SK-N-DZ (cell line): ENCODE data around the gene CA10.

Experiments
- DNase-seq: peaks from one replicate; pipeline ENCODE4 v3.0.0-alpha.2; 2015; ENCODE audit warnings: low spot score

The CA10 gene

DNA sequence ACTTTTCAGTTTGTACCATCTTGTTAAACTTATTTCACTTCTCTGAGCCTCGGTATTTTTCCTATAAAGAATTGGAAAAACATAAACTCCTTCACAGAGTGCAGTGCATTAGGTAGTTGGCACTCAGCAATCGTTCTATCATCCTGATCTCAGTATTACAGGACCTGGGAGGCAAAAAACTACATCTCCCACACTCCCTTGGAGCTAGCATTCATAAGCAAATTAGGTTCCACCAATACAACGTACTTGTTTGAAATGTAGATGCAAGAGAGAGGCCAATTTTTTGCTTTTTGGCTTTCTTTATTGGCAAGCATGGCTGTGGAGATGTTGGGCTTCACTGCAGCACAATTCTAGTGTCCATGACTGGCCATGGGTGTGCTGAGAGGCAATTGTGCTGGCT, 285.2 kb downstream of the CA10 start:
- DNase-seq = no peak

DNA sequence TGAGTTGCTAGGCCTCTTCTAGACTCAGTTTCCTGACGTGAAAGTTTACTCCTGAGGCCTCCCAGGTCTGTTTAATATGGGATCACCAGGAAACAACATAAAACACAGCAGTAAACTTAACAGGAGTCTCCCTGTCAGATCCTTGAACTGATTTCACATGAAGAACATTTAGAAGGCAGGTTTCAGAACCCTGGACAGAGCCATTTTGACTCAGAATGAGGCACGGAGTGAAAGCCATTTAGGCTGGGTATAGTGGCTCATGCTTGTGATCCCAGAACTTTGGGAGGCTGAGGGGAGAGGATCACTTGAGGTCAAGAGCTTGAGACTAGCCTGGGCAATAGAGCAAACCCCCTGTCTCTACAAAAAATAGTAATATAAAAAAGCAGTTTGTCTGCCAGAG, 289.1 kb downstream of the CA10 start:
- peak; percentile 7 for DNase-seq

DNA sequence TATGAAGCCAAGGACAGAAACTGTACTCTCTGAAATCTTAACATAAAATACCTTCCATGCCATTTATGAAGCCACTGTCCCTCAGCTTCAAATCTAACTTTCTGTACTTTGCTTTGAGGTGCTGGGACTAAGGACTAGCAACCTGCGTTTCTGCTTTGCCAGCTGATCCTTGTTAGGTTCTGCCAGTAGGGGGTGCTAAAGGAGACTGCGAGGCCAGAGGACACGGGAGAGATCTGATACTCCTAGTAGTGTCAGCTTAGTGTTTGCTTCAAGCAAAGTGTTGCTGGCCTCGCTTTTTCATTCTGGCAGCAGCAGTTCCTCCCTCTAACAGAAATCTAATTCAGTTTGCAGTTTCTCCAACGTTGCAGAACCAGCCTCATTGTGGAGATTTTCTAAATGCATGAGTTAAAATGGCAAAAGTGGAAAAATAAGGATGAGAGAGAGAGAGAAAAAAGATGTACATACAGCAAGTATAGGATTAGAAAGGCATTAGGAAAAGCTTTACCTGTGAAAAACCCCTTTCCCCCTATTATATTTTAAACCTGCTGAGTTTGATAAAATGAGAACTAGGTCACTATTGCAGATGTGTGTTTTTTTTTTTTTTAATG, 297.5 kb downstream of the CA10 start:
- DNase-seq = peak; percentile 21

DNA sequence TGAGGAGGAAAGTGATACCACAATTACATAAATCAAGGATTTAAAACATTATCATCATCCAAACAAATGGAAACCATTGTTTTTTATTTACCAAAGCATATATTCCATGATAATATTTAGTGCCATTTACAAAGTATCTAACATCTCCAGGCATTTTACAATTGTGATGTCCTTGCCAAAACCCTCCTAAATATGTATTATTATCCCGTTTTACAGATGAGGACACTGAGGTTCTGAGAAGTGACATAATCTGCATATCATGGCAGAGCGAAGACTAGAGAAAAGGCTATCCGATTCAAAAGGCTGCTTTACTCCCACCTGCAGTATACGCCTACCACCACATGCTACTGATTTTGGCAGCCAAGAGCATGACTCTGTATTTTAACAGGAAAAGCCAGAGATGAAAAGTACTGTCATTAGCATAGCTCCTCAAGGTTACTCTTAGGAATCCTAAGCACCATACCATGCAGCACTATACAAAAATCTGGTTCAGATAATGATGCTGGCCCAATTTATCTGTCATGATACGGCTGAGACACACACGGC, 301.4 kb downstream of the CA10 start:
- no peak for DNase-seq

DNA sequence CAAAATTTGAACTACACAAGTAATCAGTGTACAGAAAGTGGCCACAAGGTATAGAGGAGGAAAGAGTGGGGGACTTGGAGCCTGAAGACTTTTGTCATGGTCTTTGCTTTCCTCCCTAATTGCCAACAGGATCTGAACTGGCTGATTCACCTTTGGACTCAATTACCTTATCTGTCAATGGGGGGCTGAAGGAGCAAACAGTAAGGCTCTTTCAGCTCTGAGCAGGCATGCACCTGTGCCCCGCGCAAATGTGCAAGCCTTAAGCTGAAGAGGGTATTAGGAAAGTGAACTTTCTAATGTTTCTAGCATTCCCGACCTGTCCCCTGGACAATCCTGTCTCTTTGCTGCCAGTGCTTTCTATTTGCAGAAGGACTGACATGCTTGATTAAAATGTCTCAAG, 302.7 kb downstream of the CA10 start:
- no peak for DNase-seq

DNA sequence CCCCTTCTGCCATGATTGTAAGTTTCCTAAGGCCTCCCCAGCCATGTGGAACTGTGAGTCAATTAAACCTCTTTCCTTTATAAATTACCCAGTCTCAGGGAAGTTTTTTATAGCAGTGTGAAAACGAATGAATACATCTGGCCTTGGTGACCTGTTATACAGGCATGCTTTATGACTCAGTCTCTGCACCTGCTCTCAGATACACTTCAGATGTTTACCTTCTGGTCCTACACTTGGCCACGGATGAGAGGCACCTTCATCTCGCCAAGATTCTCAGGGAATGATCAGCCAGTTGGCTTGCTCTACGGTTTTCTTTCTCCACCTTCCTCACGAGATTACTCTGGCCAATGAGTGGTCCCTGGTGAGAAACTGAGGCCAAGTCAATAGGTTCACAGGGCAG, 304.7 kb downstream of the CA10 start:
- no peak for DNase-seq

DNA sequence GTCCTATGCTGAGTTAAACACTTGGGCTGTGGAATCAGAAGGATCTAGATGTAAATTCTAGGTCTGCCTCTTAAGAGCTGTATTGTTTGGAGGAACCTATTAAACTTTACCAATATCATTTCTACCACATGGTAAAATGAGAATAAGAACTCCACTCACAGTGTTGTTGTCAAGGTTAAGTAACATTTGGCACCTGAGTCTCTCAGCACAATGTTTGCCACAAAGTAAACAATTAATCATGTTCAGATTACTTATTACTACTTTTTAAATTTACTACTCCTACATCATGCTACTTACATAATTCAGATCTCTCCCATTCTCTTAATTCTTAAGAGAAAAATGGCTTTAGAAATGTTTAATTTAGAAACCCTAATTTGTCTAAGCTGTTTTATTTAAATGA, 305.9 kb downstream of the CA10 start:
- DNase-seq = no peak

DNA sequence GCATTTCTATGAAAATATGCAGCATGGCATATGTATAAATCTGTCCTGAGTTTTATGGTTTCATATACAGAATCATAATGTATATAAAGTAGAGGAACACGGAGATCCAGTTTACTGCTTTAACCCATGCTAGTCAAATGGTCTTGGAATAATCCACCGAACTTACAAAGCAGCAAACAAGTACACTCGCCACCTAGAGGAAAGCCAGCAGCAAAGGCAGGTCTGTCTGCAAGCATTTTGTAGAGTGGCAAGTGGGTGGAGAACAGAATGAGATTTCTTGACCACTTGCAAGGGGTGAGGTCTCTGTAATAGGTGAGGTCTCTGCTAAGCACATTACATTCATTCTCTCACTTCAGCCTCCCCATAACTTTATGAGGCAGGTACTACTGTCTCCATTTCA, 308.3 kb downstream of the CA10 start:
- no peak for DNase-seq

DNA sequence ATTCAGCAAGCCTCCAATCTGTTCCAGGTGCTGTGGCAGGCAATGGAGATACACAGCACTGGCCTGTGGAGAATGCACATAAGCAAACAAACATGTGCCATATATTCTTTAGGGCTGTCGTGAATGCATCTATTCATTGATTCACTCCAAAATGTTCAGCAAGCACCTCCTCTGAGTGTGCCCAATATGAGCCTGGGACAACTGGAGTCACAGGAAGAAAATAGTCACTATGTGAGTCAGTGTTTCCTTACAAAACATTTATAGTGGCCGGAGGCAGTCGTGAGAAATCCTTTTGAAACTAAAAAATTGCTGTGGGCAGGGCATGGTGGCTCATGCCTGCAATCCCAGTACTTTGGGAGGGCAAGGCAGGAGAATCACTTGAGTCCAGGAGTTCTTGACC, 310.1 kb downstream of the CA10 start:
- DNase-seq = no peak

DNA sequence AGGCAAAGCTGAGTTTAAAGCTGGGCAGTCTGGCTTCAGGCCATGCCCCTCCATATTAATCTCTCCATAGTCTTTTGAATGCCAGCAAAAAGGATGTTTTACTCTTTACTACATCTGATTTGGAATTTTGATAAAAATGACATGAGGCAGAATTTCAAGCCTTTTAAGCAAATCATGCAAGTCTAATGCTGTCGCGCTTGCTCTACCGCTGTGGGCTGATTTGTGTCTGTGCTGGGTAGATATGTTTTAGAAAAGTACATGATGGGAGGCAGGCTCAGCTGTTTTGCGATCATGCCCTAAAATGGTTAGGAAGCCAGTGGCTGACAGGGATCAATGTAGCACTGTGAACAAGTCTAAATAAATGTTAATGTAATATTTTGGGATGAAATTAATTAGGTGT, 311.9 kb downstream of the CA10 start:
- no peak for DNase-seq

DNA sequence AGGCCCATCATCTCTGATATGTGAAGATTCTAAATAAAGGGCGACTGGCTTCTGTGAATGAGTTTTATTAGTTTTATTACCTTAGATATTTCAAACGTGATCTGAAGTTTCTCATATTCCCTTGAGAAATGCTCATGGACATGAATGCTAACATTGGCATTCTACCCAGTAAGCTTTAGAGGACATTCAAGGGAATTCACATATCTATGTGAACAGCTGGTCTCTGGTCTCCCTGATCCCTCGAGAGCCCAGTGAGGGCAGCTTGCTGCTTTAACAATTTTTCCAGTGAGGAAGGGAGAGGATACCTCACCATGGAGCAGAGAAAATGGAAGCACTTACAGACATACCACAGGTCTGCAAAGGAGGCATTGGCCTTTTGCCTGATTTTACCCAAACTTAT, 312.7 kb downstream of the CA10 start:
- DNase-seq = no peak

DNA sequence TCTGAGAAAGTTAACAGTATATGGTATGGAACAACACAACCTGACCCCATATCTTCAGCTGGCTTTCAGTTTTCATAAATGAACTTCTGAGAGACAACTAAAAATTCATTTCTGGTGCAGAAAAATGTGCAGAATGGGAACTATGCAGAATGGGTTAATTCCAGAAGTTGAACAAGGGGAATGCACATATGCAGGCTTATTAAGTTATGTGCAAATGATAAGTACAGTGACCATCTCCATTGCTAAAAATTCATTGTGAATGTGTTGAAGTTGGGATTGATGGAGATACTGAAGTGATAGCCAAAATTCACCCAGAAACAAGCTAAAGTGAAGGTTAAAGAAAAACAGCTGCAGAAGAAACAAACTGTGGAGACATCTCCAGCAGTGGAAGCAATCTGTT, 315.8 kb downstream of the CA10 start:
- no peak for DNase-seq

DNA sequence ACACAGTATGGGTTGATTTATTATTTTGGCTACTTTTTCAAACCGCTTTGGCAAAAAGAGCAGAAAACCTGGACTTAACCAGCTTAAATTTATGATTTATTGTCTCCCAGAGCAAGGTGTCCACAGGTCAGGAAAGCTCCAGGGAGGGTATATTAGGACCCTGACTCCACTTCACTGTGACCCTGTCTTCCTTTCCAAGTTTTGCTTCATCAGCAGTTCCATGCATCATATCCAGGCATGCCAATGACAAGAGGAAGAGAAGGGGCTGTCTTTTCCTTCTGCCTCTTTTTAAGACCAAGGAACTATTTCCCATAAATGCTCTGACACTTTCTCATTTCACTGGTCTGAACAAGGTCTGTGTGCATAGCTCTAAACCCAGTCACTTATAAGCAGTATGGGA, 316.8 kb downstream of the CA10 start:
- no peak for DNase-seq

DNA sequence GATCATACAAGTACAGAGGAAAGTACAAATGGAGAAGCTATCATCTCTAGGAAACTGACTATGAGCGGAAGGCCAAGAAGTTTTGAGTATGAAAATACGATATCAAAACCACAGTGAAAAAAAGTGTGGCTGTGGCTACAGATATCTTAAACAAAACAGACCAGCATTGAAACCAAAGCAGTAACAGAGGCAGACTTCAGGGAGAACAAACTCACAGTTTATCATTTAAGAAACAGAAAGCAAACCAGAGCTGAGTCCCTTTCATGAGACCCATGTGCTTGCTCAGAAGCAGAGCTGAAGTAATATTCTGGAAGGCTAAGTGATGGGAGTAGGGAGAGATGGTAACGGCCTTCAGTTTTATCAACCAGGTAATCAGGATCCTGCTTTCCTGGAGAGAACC, 317.8 kb downstream of the CA10 start:
- no peak for DNase-seq

DNA sequence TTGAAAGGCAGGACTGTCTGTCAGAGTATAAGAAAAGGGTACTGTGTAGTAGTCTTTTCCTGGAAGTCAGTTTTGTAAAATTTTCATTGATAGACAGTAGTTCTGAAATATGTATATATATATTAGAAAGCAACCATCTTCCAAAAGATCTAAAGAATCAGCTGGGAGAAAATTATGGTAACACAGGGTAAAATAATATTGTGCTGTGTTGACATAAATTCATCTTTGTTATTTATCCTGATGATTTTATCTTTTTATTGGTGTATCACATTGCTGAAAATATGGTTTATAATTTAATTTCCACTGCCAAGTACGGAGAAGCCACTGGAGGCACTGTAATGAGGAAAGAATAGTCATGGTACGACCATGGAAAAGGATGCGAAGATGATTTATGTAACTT, 324.9 kb downstream of the CA10 start:
- DNase-seq = no peak

DNA sequence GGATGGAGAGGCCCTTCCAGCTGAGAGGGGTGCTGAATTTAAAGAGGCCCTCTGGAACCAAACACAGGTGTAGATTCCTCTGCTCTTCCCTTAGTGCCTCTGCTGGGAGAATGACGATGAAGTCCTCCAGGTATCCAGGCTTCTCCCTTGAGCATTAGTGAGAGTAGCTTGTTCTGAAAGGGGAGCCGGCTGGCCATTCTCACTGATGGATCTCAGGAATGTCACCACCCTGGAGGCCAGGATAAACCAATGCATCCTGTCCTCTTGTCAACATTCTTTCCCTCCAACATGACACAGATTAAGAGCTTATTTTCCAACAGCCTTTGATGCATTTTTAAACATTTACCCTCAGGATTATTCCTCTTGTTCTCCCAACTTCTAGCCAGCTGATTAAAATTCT, 325.5 kb downstream of the CA10 start:
- DNase-seq = no peak

DNA sequence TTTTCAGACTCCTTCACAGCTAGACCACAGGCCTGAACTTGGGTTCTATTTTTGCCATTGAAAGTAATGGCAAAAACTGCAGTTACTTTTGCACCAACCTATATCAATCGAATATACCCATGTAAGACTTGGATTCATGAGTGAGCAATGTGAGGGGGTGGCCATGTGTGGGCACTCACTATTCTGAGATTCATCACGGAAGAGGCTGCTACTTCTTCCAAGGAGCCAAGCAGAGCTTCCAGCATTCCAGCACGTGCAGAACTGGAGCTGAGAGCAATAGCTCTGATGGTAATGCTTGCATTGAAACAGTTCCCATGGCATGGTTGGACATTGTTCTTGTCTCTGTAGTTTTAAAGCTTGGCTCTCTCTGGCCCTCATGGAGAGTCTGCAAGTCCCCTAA, 327.6 kb downstream of the CA10 start:
- no peak for DNase-seq

DNA sequence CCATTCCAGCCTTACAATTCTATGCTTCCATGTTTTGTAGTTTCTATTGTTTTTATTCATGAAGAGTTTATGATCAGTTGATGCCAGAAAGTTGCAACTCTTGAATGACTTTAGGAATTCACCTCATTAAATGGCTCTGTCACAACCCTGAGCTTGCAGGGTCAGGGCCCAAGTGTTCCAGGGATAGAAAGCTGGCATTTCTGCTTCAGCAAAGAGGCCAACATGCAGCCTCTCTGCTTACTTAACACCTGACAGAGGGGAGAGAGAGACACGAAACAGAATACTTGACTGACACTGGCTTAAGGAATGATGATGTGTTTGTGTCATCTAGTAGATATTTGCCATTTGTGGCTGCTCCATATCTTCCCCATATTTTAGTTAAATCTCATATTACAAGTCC, 328.1 kb downstream of the CA10 start:
- DNase-seq = no peak

DNA sequence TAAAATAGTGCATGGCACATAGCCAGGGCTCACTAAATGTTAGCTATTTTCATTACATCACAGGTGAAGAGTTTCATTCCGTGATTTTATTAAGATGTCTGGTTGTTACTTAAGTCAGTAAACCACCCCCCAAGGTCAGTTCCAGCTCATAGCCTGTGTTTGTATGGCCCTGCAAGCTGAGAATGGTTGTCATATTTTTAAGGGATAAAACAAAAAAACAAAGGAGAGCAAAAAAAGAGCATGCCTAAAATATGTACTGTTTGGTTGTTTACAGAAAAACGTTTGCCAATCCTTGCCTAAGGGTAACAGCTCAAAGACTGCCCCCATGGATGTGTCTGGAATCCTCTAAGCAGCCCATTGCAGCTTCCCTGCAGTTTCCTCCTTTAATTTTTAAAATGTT, 329.6 kb downstream of the CA10 start:
- no peak for DNase-seq

DNA sequence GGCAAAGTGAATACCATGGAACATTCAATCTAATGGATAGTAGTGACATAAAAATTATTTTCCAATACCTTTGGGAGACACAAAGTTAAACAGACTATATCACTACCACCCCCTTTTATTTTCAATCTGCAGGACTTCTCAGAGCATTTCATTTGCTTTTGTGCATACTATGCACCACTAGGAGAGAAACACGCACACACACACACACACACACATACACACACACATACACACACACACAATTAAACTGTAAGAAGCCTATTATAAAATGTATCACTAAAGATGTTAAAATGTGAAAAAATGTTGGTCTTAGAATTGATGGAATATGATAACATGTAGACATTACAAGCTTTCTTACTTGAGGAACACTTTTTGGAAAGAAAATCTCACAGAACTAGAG, 331.4 kb downstream of the CA10 start:
- DNase-seq = no peak

DNA sequence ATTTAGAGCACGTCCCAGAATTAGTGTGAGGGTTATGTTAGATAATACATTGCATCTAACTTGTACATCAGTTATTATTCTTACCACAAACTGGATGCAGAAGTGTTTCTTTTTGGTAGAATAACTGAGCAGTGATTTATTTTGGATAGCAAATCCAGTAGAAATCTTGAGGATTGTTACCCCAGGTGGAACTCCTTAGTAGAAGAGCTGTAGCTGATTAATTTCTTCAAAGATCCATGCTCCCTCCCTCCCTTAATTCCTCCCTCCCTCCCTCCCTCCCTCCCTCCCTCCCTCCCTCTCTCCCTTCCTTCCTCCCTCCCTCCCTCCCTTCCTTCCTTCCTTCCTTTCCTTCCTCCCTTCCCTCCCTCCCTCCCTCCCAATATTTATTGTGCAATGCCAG, 337.7 kb downstream of the CA10 start:
- no peak for DNase-seq

DNA sequence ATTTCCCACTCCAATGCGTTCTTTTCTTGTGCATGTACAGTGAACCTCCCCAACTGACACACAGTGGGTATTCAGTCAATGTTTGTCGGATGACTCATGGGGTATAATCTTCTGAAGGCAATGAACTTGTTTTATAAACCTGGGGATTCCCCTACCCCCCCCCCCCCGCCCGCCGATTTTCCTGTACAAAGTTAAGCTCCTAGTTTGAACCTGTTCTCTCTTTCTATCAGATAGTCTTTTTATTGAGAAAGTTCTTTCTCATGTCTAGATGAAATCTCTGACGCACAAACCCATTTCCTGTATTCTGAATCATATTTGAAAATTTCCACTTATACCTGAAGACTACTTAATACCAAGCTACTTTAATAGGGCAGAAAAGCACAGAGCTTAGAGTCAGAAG, 338.3 kb downstream of the CA10 start:
- no peak for DNase-seq

DNA sequence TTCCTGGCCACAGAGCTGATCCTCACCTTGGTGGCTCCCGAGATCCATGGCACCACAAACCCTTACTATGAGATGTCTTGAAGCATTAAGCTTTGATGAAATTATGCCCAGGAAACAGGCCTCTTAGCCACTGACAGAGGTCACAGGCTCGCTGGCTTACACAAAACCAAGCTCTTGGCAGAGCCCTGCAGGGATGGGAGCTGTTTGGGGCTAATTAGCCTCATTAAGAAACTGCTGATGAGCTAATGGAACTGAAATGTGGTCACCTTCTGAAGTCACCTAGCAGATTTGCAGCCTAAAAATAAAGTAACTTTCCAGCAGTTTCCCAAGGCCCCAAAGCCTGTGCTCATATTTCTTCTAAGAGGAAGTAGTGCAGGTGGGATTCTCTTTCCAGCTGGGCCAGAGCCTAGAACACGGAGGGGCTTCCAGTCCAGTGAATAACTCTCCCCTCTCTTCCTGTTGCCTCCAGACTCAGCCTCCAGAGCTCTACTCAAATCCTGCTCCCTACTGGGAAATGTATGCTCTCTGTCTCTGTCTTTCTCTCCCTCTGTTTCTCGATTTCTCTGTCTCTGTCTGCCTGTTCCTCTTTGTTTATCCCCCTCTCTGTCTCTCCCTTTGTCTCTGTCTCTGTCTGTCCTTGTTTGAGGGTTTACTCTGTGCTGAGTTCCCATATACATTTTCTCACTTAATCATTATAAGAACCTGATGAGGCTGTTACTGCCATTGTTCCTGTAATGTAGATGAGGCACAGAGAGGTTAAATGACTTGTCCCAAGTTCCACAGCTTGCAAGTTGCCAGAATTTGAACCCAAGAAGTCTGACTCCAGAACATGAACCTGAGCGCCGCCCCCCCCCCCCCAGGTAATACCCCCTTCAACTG, 338.9 kb downstream of the CA10 start:
- no peak for DNase-seq
